K562 (cell line): ENCODE data around the gene SLC25A45. TPM values are rescaled to one million over a fixed set of nuclear protein-coding genes. Genes with fewer than 3 reads are reported as not detected.

Source experiments
- ERF ChIP-seq: fragments of 450-650 bp; formaldehyde crosslinking; IDR thresholded peaks from 2 replicates; pipeline ENCODE4 v1.4.0; 2020; ENCODE audit warnings: mild to moderate bottlenecking, mixed read lengths
- MEF2D ChIP-seq: conservative IDR thresholded peaks from 2 replicates; pipeline ENCODE4 v1.6.1; 2016; ENCODE audit warnings: low read depth, missing genetic modification characterization, missing compliant biosample characterization
- SIX5 ChIP-seq, 2 experiments: IDR thresholded peaks; 2 replicates each; pipeline ENCODE4 v1.6.1; 2011; ENCODE audit warnings: low read length in 2 of 2, borderline replicate concordance in 1 of 2, low read depth in 1 of 2, mild to moderate bottlenecking in 1 of 2, moderate library complexity in 1 of 2; ENCODE audit not compliant: insufficient read depth in 1 of 2
- ZSCAN32 ChIP-seq: fragments of 450-650 bp; formaldehyde crosslinking; IDR thresholded peaks from 2 replicates; pipeline ENCODE4 v1.4.0; 2020; ENCODE audit warnings: mild to moderate bottlenecking, moderate library complexity
- polyA plus RNA-seq, 8 experiments: library from polyadenylated mRNA; depleted of rRNA in 4 of 8; stranded (reverse) in 5 of 8; unstranded in 3 of 8; fragments of >200 nt; fragmentation: Nextera tagmentation in 2 of 8; fragmentation: Illumina TruSeq in 1 of 8; extraction: Ambion mirVana in 2 of 8; extraction: Trizol in 1 of 8; gene quantifications; 2 replicates each; pipeline versions ENCODE4 v1.2.1 to v1.2.3, GENCODE V29; 2011 to 2014; ENCODE audit warnings: inconsistent platforms in 1 of 8, missing spikeins in 1 of 8
- total RNA-seq, 7 experiments: library from RNA; depleted of rRNA in 6 of 7; stranded (reverse); fragments of >200 nt in 6 of 7; fragmentation: Illumina TruSeq in 2 of 7; extraction: Trizol in 2 of 7; gene quantifications; 2 replicates each; pipeline versions ENCODE4 v1.2.1 to v1.2.3, GENCODE V29; 2011 to 2021; ENCODE audit warnings: low replicate concordance in 1 of 7
- TF ChIP-seq, protein P1 (sequence below), 2 experiments: fragments of 450-650 bp in 1 of 2; sonication (generic) in 1 of 2; formaldehyde crosslinking in 1 of 2; IDR thresholded peaks; 2 replicates each; pipeline versions ENCODE4 v1.7.1 to v1.9.0; 2016 to 2022; ENCODE audit warnings: inconsistent platforms in 1 of 2, mild to moderate bottlenecking in 1 of 2, missing genetic modification reagents in 1 of 2
- TF ChIP-seq, protein P2 (sequence below): fragments of 450-650 bp; IDR thresholded peaks from 2 replicates; pipeline ENCODE4 v1.7.0; 2016; ENCODE audit warnings: borderline replicate concordance
- TF ChIP-seq, protein P3 (sequence below): fragments of 450-650 bp; conservative IDR thresholded peaks from 2 replicates; pipeline ENCODE4 v1.6.1; 2016; ENCODE audit warnings: missing genetic modification characterization, low read depth, mild to moderate bottlenecking, control low read depth, missing compliant biosample characterization

Gene SLC25A45
- total and polyA plus RNA-seq, 9 of the 15 experiments (the other 6 are each of a cell fraction or from before 2014, with no cell fraction given), result 0.15 to 2.3 (median 0.68) TPM

DNA sequence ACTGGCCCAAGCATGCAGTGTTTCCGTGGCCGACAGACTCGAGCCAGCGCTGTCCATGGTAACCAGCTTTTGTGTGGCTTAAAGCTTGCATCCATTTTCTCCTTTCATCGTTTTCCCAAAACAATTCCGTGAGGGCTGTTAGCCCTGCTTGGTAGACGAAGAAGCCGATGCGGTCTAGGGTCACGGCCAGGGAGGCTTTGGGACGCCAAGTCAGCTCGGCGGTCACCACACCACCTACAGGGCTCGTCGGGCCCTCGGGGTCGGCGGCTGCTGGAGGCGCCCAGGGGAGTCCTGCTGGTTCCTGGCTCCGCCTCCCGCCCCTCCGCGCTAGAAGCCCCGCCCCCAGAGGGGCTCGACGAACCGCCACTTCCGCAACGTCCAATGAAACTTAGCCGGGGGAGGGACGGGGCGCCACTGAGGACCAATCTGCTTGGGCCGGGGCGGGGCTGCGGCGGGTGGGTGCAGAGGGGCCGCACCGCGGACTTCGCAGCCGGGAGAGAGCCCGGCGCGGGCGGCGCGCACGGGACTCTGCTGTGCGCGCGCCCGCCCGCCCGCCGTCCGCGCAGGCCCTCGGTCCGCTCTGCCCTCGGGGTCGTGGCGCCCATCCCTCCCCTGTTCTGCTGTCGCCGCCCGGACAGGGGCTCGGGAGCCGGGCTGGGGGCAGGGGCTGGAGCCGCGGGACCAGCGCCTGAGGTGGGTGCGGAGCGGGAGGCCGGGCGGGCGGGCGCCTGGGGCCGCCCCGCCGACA, 28.0 kb downstream of the SLC25A45 start, which contains the start of gene TIGD3 (continued):
- TF ChIP-seq, protein P1, sequence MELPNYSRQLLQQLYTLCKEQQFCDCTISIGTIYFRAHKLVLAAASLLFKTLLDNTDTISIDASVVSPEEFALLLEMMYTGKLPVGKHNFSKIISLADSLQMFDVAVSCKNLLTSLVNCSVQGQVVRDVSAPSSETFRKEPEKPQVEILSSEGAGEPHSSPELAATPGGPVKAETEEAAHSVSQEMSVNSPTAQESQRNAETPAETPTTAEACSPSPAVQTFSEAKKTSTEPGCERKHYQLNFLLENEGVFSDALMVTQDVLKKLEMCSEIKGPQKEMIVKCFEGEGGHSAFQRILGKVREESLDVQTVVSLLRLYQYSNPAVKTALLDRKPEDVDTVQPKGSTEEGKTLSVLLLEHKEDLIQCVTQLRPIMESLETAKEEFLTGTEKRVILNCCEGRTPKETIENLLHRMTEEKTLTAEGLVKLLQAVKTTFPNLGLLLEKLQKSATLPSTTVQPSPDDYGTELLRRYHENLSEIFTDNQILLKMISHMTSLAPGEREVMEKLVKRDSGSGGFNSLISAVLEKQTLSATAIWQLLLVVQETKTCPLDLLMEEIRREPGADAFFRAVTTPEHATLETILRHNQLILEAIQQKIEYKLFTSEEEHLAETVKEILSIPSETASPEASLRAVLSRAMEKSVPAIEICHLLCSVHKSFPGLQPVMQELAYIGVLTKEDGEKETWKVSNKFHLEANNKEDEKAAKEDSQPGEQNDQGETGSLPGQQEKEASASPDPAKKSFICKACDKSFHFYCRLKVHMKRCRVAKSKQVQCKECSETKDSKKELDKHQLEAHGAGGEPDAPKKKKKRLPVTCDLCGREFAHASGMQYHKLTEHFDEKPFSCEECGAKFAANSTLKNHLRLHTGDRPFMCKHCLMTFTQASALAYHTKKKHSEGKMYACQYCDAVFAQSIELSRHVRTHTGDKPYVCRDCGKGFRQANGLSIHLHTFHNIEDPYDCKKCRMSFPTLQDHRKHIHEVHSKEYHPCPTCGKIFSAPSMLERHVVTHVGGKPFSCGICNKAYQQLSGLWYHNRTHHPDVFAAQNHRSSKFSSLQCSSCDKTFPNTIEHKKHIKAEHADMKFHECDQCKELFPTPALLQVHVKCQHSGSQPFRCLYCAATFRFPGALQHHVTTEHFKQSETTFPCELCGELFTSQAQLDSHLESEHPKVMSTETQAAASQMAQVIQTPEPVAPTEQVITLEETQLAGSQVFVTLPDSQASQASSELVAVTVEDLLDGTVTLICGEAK (IDR thresholded peaks at IDR 0.05), result peak; percentile 44; the same call in 1 of the 2 replicates
- TF ChIP-seq, protein P1 (CRISPR knock-in tag; IDR thresholded peaks at IDR 0.05), result no peak
- TF ChIP-seq SIX5 (IDR thresholded peaks at IDR 0.05; ENCODE audit: borderline replicate concordance in 1 of 2, insufficient read depth in 1 of 2, low read depth in 1 of 2, low read length in 2 of 2), result no peak
- TF ChIP-seq MEF2D (tag), result no peak
- TF ChIP-seq, protein P2, sequence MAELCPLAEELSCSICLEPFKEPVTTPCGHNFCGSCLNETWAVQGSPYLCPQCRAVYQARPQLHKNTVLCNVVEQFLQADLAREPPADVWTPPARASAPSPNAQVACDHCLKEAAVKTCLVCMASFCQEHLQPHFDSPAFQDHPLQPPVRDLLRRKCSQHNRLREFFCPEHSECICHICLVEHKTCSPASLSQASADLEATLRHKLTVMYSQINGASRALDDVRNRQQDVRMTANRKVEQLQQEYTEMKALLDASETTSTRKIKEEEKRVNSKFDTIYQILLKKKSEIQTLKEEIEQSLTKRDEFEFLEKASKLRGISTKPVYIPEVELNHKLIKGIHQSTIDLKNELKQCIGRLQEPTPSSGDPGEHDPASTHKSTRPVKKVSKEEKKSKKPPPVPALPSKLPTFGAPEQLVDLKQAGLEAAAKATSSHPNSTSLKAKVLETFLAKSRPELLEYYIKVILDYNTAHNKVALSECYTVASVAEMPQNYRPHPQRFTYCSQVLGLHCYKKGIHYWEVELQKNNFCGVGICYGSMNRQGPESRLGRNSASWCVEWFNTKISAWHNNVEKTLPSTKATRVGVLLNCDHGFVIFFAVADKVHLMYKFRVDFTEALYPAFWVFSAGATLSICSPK, result no peak
- no peak for TF ChIP-seq ZSCAN32 (CRISPR knock-in tag)
- 0 out of 2 replicates have a peak, but pooled peaks have one; percentile 41 for TF ChIP-seq ERF (CRISPR knock-in tag)
- TF ChIP-seq, protein P3, sequence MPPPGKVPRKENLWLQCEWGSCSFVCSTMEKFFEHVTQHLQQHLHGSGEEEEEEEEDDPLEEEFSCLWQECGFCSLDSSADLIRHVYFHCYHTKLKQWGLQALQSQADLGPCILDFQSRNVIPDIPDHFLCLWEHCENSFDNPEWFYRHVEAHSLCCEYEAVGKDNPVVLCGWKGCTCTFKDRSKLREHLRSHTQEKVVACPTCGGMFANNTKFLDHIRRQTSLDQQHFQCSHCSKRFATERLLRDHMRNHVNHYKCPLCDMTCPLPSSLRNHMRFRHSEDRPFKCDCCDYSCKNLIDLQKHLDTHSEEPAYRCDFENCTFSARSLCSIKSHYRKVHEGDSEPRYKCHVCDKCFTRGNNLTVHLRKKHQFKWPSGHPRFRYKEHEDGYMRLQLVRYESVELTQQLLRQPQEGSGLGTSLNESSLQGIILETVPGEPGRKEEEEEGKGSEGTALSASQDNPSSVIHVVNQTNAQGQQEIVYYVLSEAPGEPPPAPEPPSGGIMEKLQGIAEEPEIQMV (tag), result no peak
